ENCODE data around the gene TUBB4B.

TUBB4B gene

DNA sequence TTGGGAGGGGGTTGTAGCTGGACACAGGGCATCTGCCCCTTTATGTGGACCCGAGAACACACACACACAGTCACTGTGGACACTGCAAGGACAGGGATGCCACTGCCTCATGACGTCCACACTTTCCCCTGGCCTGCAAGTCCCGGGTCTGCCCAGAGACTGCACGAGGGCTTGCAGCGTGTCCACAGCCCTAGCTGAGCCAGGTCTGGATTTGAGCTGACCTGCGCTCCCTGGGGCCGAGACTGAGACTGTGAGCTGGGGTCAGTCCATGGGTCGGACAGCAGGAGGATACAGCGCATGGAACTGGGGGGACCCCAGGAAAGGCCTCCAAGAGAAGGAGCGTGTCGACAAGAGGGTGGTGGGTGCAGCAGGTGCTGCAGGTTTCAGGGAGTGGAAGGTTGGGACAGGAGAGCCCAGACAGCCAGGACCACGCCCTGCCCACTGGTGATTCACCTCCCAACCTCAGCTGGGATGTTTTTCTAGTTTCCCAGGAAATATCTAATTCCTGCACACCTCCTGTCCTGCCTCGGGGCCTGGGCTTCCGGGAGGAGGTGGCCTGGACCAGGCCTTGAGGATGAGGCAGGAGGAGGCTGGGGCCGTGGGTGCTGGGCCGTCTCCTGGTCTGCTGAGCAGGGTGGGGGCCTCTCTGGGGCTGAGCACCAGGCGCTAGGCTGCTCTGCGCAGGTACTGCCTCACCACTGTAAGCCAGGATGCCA lies 14.6 kb upstream of the TUBB4B start:
- DNase-seq, result no peak

DNA sequence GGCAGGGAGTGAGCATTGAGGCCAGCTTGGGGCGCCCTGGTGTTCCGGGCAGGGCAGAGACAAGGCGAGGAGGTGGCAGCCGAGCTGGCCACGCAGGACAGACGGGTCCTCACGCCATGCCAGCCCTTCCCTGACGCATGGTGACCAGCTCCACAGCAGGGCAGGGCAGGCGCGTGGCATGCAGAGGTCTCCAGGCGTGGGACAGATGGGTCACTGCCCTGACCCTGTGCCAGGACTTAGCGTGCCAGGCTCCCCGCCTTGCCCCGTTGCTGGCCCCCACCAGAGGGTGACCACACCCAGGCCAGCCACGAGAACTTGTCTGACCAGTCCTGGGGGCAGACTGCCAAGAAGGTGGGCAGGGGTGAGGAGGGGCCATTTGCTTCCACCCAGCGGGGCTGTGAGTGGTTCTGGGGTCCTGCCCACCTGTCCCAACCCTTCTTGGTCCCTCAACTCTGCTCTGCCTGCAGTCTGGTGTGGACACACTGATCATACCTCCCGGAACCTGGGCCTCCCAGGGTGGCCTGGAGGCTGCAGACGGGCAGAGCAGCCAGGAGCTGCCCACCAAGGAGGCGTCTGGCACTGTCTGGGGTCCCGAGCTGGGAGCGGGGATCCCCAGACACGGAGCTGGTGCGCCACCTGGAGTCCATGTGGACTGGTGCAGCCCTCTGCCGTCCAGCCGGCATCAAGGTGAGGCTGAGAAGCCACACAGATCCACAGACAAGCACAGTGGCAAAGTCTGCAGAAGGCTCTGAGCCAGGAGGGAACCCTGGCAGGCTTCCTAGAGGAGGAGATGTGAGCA lies 13.8 kb upstream of the TUBB4B start, which contains the start of gene RNF224:
RNF224 (plus strand) TSS at position 449 of the 799 bp plus-strand sequence. CDS start 834 bp downstream, outside the sequence.
- DNase-seq, result peak; percentile 80

GRCh38 chr9:137227853-137228505 lies 13.1 kb upstream of the TUBB4B start:
- DNase-seq, result no peak

DNA sequence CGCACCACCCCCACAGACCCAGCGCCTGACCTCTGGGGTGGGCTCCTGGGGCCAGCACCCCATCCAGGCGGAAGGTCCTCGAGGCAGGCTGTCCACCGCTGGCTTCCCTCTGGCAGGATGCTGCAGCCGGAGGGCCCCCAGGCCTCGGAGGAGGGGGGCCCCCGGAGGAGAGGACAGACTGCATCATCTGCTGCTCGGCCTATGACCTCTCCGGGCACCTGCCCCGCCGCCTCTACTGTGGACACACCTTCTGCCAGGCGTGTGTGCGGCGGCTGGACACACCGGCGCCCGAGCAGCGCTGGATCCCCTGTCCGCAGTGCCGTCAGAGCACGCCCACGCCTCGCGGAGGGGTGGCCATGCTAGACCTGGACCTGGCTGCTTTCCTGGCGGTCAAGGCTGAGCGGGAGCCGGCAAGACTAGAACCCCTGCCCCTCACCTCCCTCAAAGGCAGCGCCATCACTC lies 12.6 kb upstream of the TUBB4B start:
- DNase-seq, result no peak

GRCh38 chr9:137228968-137229896 lies 11.9 kb upstream of the TUBB4B start:
- DNase-seq, result no peak

- DNase-seq, result no peak
Observed at GRCh38 chr9:137229903-137230704, 11.0 kb upstream of the TUBB4B start.

DNA sequence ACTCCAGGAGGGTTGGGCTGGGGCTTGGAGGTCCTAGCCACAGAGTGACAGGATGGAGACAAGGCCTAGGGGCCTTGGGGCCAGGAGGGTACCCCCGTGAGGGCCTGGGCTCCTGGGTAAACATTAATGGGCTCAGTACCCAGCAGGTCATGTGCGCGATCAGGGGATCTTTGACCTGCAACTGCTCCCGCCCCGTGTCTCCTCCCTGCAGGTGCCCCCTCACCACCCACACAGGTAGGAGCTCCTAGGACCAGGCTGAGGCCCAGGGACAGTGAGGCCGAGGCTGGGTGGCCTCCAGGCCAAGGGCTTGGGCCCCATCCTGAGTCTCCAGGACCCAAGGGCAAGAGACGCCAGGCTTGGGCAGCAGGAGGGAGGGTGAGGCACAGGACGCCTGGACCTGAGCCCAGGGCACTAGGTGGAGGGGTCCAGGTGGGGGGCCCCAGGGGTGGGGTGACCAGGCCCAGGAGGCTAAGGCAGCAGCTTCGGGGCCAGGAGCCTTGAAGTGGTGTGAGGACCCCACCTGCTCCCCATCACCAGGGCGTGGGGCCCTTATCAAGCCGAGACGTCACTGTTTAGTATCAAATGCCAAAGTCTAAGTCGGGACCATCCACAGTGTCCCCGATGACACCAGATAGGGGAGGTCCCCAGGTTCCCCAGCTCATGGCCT lies 10.2 kb upstream of the TUBB4B start, which contains the start of gene SLC34A3:
SLC34A3 (plus strand) TSS at position 197 of the 667 bp plus-strand sequence. CDS start 802 bp downstream, outside the sequence.
- no peak for DNase-seq

DNA sequence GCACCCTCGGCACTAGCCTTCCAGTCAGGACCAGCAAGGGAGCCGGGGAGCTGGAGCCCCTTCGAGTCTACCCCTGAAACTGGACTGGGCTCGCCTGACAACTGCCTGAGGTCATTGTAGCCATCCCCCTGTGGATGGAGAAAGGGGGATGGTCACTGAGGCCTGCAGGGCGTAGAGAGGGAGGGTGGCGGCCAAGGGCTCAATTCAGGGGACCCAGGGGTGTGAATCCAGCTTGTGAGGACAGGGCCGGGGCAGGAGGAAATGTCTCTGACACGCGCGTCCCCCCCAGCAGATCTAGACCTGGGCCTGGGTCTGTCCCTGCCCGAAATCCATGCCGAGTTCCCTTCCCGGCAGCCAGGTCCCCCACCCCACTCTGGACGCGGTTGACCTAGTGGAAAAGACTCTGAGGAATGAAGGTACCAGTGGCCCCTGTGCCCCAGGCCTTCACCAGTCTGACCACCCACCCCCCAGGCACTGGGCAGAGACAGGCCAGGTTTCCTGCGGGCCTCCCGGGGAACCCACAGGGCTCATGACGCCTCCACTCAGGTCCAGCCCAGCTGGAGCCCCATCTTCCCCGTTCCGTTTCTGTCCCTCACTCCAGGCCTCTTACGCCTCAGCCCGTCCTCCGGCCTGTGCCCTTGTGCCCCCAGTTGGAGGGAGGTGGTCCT lies 9.6 kb upstream of the TUBB4B start:
- DNase-seq, result no peak

GRCh38 chr9:137232101-137232500 lies 9.0 kb upstream of the TUBB4B start:
- no peak for DNase-seq

GRCh38 chr9:137232510-137232909 lies 8.6 kb upstream of the TUBB4B start:
- DNase-seq, result no peak

- DNase-seq, result no peak
Observed at GRCh38 chr9:137233143-137233980, 7.7 kb upstream of the TUBB4B start.

GRCh38 chr9:137234055-137234697 lies 6.9 kb upstream of the TUBB4B start:
- no peak for DNase-seq

DNA sequence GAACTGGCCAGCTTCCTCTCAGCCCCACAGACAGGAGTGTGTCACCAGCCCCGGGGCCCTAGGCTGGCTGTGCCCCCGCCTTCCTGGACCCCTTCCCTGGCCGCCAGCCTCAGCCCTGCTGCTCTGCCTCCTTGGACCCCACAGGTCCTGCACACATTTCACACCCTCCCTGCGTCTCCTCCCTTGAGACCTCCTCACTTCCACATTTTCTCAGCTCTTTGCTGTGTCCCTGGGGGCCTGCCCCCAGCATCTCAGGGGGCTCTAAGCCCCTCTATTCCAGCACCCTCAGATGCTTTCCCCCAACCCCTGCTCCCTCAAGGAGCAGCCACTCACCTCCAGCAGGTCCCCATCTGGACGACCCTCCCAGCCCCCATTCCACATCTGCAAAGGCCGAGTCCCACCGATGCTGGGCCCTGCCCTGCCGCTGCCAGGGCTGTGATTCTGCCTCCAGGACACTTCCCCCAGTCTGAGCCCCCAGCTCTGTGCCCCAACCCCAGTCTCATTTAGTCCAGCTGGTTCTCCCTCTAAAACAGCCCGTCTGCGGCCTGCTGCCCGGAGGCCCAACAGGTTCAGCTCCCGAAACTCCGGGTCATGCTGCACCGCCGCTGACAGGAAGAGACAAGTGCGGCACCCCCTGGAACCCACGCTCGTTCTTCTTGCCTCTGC lies 6.2 kb upstream of the TUBB4B start:
- no peak for DNase-seq

GRCh38 chr9:137235424-137236237 lies 5.5 kb upstream of the TUBB4B start:
- no peak for DNase-seq

DNA sequence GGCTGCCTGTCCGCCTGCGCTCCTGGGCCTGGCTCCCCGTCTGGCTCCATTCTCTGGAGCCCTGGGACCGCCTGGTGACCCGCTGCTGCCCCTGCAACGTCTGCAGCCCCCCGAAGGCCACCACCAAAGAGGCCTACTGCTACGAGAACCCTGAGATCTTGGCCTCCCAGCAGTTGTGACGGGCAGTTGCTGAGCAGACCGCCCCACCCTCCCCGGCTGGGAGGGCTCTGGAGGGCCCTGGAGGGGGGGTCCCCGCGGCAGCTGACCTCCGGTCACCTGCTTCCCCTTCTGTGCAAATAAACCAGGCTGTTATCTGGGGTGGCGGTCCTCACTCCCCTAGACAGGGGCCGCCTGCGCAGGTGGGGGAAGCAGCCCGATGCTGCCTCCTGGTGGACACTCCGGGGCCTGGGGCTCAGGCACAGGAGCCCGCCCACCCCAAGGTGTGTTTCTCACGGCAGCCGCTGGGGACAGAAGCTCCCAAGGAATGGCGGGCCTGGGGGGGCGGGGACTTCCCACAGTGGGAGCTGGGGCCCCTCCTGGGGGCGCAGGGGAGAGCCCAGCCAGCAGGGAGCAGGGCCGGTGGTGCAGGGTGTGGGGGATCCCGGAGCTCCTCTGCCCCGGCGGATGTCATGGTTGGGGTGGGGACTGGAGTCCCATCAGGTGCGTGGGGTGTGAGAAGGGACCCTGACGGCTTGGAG lies 4.7 kb upstream of the TUBB4B start:
- DNase-seq, result peak; percentile 86

GRCh38 chr9:137236936-137237421 lies 4.1 kb upstream of the TUBB4B start:
- DNase-seq, result no peak

All from left hindlimb (tissue), 1 donor.